Panc1 (cell line): Measurements from ENCODE around the gene AATF. TPM values are rescaled to one million over a fixed set of nuclear protein-coding genes. Genes with fewer than 3 reads are reported as not detected.

ENCODE experiments used
- ATAC-seq: fragments of 200-7000 bp; cut with Tn5 transposase; 2 replicates; pipeline ENCODE4 v1.9.1; 2020; ENCODE audit warnings: mild to moderate bottlenecking, moderate library complexity
- BruUV-seq: library from RNA; stranded (reverse); fragments of 400-500 nt; replicated peaks from 2 replicates; lab custom pipeline; 2021; lab: Mats Ljungman, UMichigan
- CTCF ChIA-PET: fragments of 300-600 bp; sonication (Branson Sonifier 250); formaldehyde crosslinking; loops from one replicate; lab custom pipeline; 2022; ENCODE audit warnings: antibody characterized with exemption; lab: Charles Lee
- POLR2A ChIA-PET: fragments of 300-600 bp; sonication (Branson Sonifier 250); formaldehyde crosslinking; loops from one replicate; lab custom pipeline; 2022; ENCODE audit warnings: antibody characterized with exemption; lab: Charles Lee
- DNase-seq: peaks from one replicate; pipeline ENCODE4 v3.0.0-alpha.2; 2010; ENCODE audit warnings: low read depth, low spot score
- H3K27ac ChIP-seq: 2 replicates; pipeline ENCODE4 v1.5.1; 2011; ENCODE audit warnings: mild to moderate bottlenecking, low read length, inconsistent platforms
- H3K27me3 ChIP-seq: fragments of 200-500 bp; sonication (Bioruptor generic); 2 replicates; pipeline ENCODE4 v1.6.0; 2014; ENCODE audit warnings: low read length, inconsistent platforms; ENCODE audit not compliant: control insufficient read depth, insufficient read depth
- H3K36me3 ChIP-seq: fragments of 200-500 bp; sonication (Bioruptor generic); 2 replicates; pipeline ENCODE4 v1.5.1; 2014; ENCODE audit warnings: inconsistent platforms, mild to moderate bottlenecking, low read length, moderate library complexity; ENCODE audit not compliant: control insufficient read depth, insufficient read depth
- H3K4me1 ChIP-seq: 2 replicates; pipeline ENCODE4 v1.5.1; 2011; ENCODE audit warnings: inconsistent platforms, mild to moderate bottlenecking, low read length, moderate library complexity; ENCODE audit not compliant: control insufficient read depth, insufficient read depth
- H3K4me3 ChIP-seq, 2 experiments: 2 replicates each; pipeline ENCODE4 v1.5.1; 2011 to 2012; ENCODE audit warnings: low read depth in 2 of 2, low read length in 2 of 2, mild to moderate bottlenecking in 2 of 2, inconsistent platforms in 1 of 2, moderate library complexity in 1 of 2
- H3K9me3 ChIP-seq: fragments of 200-500 bp; sonication (Bioruptor generic); 2 replicates; pipeline ENCODE4 v1.5.1; 2014; ENCODE audit warnings: low read depth, mild to moderate bottlenecking, inconsistent platforms, low read length, moderate library complexity; ENCODE audit not compliant: control insufficient read depth, insufficient read depth
- CTCF ChIP-seq: fragments of 450-650 bp; IDR thresholded peaks from 2 replicates; pipeline ENCODE4 v1.5.1; 2017; ENCODE audit warnings: mild to moderate bottlenecking
- POLR2AphosphoS5 ChIP-seq: IDR thresholded peaks from 2 replicates; pipeline ENCODE4 v1.6.1; 2012; ENCODE audit warnings: mild to moderate bottlenecking, low read depth, low read length, moderate library complexity
- REST ChIP-seq, 2 experiments: IDR thresholded peaks; 2 replicates each; pipeline ENCODE4 v1.6.1; 2011 to 2012; ENCODE audit warnings: low read depth in 2 of 2, control low read depth in 1 of 2, low read length in 1 of 2, mild to moderate bottlenecking in 1 of 2, moderate library complexity in 1 of 2; ENCODE audit not compliant: insufficient read depth in 1 of 2
- SIN3A ChIP-seq: IDR thresholded peaks from 2 replicates; pipeline ENCODE4 v1.6.1; 2012; ENCODE audit warnings: low read depth, mild to moderate bottlenecking, low read length, moderate library complexity, borderline replicate concordance; ENCODE audit not compliant: insufficient read depth
- TCF7L2 ChIP-seq: IDR thresholded peaks from 2 replicates; pipeline ENCODE4 v1.6.1; 2011; ENCODE audit warnings: mild to moderate bottlenecking, low read depth, low read length, inconsistent platforms
- in situ Hi-C: cut with HindIII; loops from 2 replicates; pipeline ENCODE4 v1.10.0; 2016; ENCODE audit warnings: low sequenced_read_pairs, low pct_unique_long_range_greater_than_20kb
- intact Hi-C: fragments of 100-400 bp; cut with micrococcal nuclease; formaldehyde crosslinking; loops from one replicate; pipeline ENCODE4 v1.10.0; 2022; ENCODE audit not compliant: unreplicated experiment
- total RNA-seq: library from RNA; stranded (reverse); gene quantifications from one replicate; pipeline ENCODE4 v1.2.1, GENCODE V29; 2021; ENCODE audit not compliant: unreplicated experiment

AATF gene
- total RNA-seq, 1 experiment from 2014 or later = 58.1 TPM

GRCh38 chr17:37019741-37020129 lies 71.0 kb downstream of the AATF start:
- H3K9me3 ChIP-seq = no peaks in the 10 kb centered on the region
- intact Hi-C loops (no loop called here), in situ Hi-C loops (no loop called here)
- CTCF ChIA-PET = no interaction called here
- no peaks in the 10 kb centered on the region for H3K4me1 ChIP-seq
- H3K4me3 ChIP-seq = no peak overlapping the region
- DNase-seq (no peak), ATAC-seq (no peak)
- H3K27me3 ChIP-seq = no peaks in the 10 kb centered on the region
- BruUV-seq = no TSS peak
- no peaks in the 10 kb centered on the region; the same call in 1 of the 2 replicates for H3K36me3 ChIP-seq
- TF ChIP-seq TCF7L2 (no peak), POLR2AphosphoS5 (no peak)
- POLR2A ChIA-PET = no interaction called here
- no peak overlapping the region for H3K27ac ChIP-seq

- ATAC-seq = no peak
- Histone ChIP-seq H3K9me3 (no peaks in the 10 kb centered on the region), H3K27ac (no peak overlapping the region), H3K4me1 (no peaks in the 10 kb centered on the region), H3K4me3 (no peak overlapping the region), H3K27me3 (no peaks in the 10 kb centered on the region), H3K36me3 (no peaks in the 10 kb centered on the region; the same call in 1 of the 2 replicates)
- no TSS peak for BruUV-seq
- in situ Hi-C loops = no loop called here
- intact Hi-C loops = no loop called here
- CTCF ChIA-PET = no interaction called here
- POLR2A ChIA-PET = no interaction called here
- no peak for DNase-seq
- TF ChIP-seq SIN3A = no peak
- TF ChIP-seq CTCF = no peak
- no peak for TF ChIP-seq POLR2AphosphoS5
Observed at GRCh38 chr17:37024181-37024637, 75.5 kb downstream of the AATF start.

GRCh38 chr17:37025238-37025637 lies 76.5 kb downstream of the AATF start:
- no peaks in the 10 kb centered on the region; the same call in 1 of the 2 replicates for H3K36me3 ChIP-seq
- no peaks in the 10 kb centered on the region for H3K4me1 ChIP-seq
- ATAC-seq = no peak
- H3K9me3 ChIP-seq = no peaks in the 10 kb centered on the region
- no peaks in the 10 kb centered on the region for H3K27me3 ChIP-seq
- H3K4me3 ChIP-seq = no peak overlapping the region
- no peak overlapping the region for H3K27ac ChIP-seq
- in situ Hi-C loops (no loop called here), intact Hi-C loops (no loop called here)
- no peak for DNase-seq
- TF ChIP-seq SIN3A (no peak), REST (IDR thresholded peaks at IDR 0.05; ENCODE audit: insufficient read depth in 1 of 2, low read depth in 2 of 2, low read length in 1 of 2) (no peak), TCF7L2 (no peak), POLR2AphosphoS5 (no peak), CTCF (no peak)
- CTCF ChIA-PET = no interaction called here
- BruUV-seq = TSS peak; percentile 17
- POLR2A ChIA-PET = no interaction called here
